ENCODE measurements around the gene KTN1. TPM values are rescaled to one million over a fixed set of nuclear protein-coding genes. Genes with fewer than 3 reads are reported as not detected.

Gene KTN1
- polyA plus RNA-seq, 1 donor from 2014 or later, result 95.0 TPM

GRCh38 chr14:55604900-55605418, 25.0 kb downstream of the KTN1 start:
- Histone ChIP-seq H3K36me3 (ENCODE audit: insufficient read depth, low read length) (no peaks in the 10 kb centered on the region), H3K27me3 (ENCODE audit: insufficient read depth, low read depth, low read length) (no peaks in the 10 kb centered on the region), H3K9me3 (ENCODE audit: low read length) (no peaks in the 10 kb centered on the region), H3F3A (ENCODE audit: insufficient read depth, low read length, poor library complexity, severe bottlenecking) (no peaks in the 10 kb centered on the region), H3K79me2 (replicated peaks; ENCODE audit: insufficient read depth, low read length) (peaks cover 39% of the 10 kb centered on the region), H3K4me3 (ENCODE audit: low read length) (no peak overlapping the region), H3K9me2 (ENCODE audit: insufficient read depth, low read length) (no peaks in the 10 kb centered on the region), H3K27ac (ENCODE audit: low read length) (no peak overlapping the region), H3K4me2 (ENCODE audit: low read length) (no peak overlapping the region), H4K20me1 (ENCODE audit: insufficient read depth) (no peaks in the 10 kb centered on the region), H2AFZ (ENCODE audit: low read depth, low read length) (no peak overlapping the region), H3K9ac (ENCODE audit: low read length) (no peak overlapping the region)
- TF ChIP-seq SMC3 (conservative IDR thresholded peaks at IDR 0.05; ENCODE audit: poor library complexity) (no peak), EZH2 (IDR thresholded peaks at IDR 0.05; ENCODE audit: borderline replicate concordance, insufficient read depth, low read length, poor library complexity, severe bottlenecking) (no peak), CTCF (IDR thresholded peaks at IDR 0.05; ENCODE audit: poor library complexity, severe bottlenecking) (no peak), POLR2AphosphoS5 (IDR thresholded peaks at IDR 0.05) (no peak), RAD21 (conservative IDR thresholded peaks at IDR 0.05) (no peak), TAF1 (IDR thresholded peaks at IDR 0.05; ENCODE audit: low read depth) (no peak)

- H3K9me2 ChIP-seq (ENCODE audit: insufficient read depth, low read length), result no peaks in the 10 kb centered on the region
- no peaks in the 10 kb centered on the region for H4K20me1 ChIP-seq (ENCODE audit: insufficient read depth)
- no peak overlapping the region for H3K9ac ChIP-seq (ENCODE audit: low read length)
- H3K36me3 ChIP-seq (ENCODE audit: insufficient read depth, low read length), result no peaks in the 10 kb centered on the region
- no peaks in the 10 kb centered on the region for H3F3A ChIP-seq (ENCODE audit: insufficient read depth, low read length, poor library complexity, severe bottlenecking)
- H3K9me3 ChIP-seq (ENCODE audit: low read length), result no peaks in the 10 kb centered on the region
- no peak overlapping the region for H2AFZ ChIP-seq (ENCODE audit: low read depth, low read length)
- TF ChIP-seq TAF1 (IDR thresholded peaks at IDR 0.05; ENCODE audit: low read depth) (no peak), REST (IDR thresholded peaks at IDR 0.05; ENCODE audit: borderline replicate concordance) (no peak), MXI1 (conservative IDR thresholded peaks at IDR 0.05; ENCODE audit: poor library complexity, severe bottlenecking) (no peak), POLR2AphosphoS5 (IDR thresholded peaks at IDR 0.05) (no peak), SMC3 (conservative IDR thresholded peaks at IDR 0.05; ENCODE audit: poor library complexity) (no peak), EP300 (conservative IDR thresholded peaks at IDR 0.05; ENCODE audit: poor library complexity, severe bottlenecking) (no peak), EZH2 (IDR thresholded peaks at IDR 0.05; ENCODE audit: borderline replicate concordance, insufficient read depth, low read length, poor library complexity, severe bottlenecking) (no peak), CTCF (IDR thresholded peaks at IDR 0.05; ENCODE audit: poor library complexity, severe bottlenecking) (no peak), RAD21 (conservative IDR thresholded peaks at IDR 0.05) (no peak)
- H3K4me2 ChIP-seq (ENCODE audit: low read length), result no peak overlapping the region
- no peak overlapping the region for H3K27ac ChIP-seq (ENCODE audit: low read length)
- H3K79me2 ChIP-seq (replicated peaks; ENCODE audit: insufficient read depth, low read length), result peaks cover 34% of the 10 kb centered on the region
- no peak overlapping the region for H3K4me3 ChIP-seq (ENCODE audit: low read length)
- no peaks in the 10 kb centered on the region for H3K27me3 ChIP-seq (ENCODE audit: insufficient read depth, low read depth, low read length)
Measured at GRCh38 chr14:55605793-55606192, 25.8 kb downstream of the KTN1 start.

Measured in neural cell (in vitro differentiated cells).